Measurements from ENCODE around the gene ANKRD63.
A peak's percentile ranks its signal among the peaks of the same experiment; 100 is the strongest.

The ANKRD63 gene

DNA sequence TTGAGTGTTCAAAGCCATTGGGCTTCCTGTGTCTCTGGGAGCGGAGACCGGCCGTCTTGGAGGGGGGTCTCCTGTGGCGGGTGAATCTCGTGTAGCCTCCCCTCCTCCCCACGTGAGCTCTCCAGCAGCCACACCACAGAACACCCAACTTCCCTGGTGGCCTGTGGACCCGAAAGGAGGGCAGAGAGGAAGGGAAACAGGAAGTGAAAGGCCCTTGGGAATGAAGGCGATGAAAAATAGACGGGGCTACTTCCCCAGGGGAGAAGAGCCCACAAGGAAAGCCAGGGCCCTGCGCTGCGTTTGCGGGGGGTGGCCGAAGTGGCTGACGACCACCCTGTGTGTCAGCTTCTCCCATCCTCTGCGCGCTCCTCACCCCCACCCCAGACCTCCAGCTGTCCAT is 5.4 kb downstream of the ANKRD63 start:
- TF ChIP-seq, protein P1, sequence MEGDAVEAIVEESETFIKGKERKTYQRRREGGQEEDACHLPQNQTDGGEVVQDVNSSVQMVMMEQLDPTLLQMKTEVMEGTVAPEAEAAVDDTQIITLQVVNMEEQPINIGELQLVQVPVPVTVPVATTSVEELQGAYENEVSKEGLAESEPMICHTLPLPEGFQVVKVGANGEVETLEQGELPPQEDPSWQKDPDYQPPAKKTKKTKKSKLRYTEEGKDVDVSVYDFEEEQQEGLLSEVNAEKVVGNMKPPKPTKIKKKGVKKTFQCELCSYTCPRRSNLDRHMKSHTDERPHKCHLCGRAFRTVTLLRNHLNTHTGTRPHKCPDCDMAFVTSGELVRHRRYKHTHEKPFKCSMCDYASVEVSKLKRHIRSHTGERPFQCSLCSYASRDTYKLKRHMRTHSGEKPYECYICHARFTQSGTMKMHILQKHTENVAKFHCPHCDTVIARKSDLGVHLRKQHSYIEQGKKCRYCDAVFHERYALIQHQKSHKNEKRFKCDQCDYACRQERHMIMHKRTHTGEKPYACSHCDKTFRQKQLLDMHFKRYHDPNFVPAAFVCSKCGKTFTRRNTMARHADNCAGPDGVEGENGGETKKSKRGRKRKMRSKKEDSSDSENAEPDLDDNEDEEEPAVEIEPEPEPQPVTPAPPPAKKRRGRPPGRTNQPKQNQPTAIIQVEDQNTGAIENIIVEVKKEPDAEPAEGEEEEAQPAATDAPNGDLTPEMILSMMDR (IDR thresholded peaks at IDR 0.05; ENCODE audit: low read depth, low read length, poor library complexity, severe bottlenecking) = no peak
- no peak for TF ChIP-seq EZH2phosphoT487 (IDR thresholded peaks at IDR 0.05; ENCODE audit: borderline replicate concordance, low read length)
- Histone ChIP-seq H3K4me3 (ENCODE audit: low read length) (peak overlapping the region; percentile 36), H3K27ac (ENCODE audit: low read depth, low read length) (no peak overlapping the region), H3K27me3 (ENCODE audit: control insufficient read depth, low read length) (peaks cover 28% of the 10 kb centered on the region), H3K9me3 (ENCODE audit: control insufficient read depth, insufficient read depth, low read length) (no peaks in the 10 kb centered on the region), H3F3A (ENCODE audit: control insufficient read depth, insufficient read depth) (no peaks in the 10 kb centered on the region), H3K79me2 (ENCODE audit: control insufficient read depth, low read length) (no peaks in the 10 kb centered on the region), H3K4me2 (ENCODE audit: low read length) (peak overlapping the region; percentile 58), H4K20me1 (ENCODE audit: control insufficient read depth, insufficient read depth, low read depth, low read length) (no peaks in the 10 kb centered on the region), H3K36me3 (ENCODE audit: control insufficient read depth, low read length) (no peaks in the 10 kb centered on the region), H3K9me2 (replicated peaks; ENCODE audit: control insufficient read depth, low read length) (no peaks in the 10 kb centered on the region), H3K4me1 (ENCODE audit: control insufficient read depth, low read length) (peaks cover 30% of the 10 kb centered on the region)

DNA sequence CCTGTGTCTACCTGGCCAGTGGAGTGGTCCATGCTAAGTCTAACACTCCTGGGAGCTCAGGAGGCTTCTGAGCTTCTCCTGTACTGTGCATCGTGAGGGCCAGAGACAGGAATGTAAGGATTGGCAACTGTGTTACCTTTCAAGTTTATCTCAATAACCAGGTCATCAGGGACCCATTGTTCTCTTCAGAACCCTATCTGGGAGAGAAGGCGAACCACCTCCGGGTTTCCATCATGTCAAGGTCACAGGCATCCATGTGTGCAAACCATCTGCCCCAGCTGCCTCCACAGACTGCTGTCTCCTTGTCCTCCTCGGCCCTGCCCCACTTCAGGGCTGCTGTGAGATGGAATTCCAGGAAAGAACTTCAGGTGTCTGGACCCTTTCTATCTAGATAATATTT is 5.9 kb downstream of the ANKRD63 start:
- peak overlapping the region; percentile 36 for H3K4me3 ChIP-seq (ENCODE audit: low read length)
- no peaks in the 10 kb centered on the region for H3F3A ChIP-seq (ENCODE audit: control insufficient read depth, insufficient read depth)
- peak overlapping the region; percentile 58 for H3K4me2 ChIP-seq (ENCODE audit: low read length)
- H3K4me1 ChIP-seq (ENCODE audit: control insufficient read depth, low read length) = peaks cover 25% of the 10 kb centered on the region
- no peak overlapping the region for H3K27ac ChIP-seq (ENCODE audit: low read depth, low read length)
- no peaks in the 10 kb centered on the region for H4K20me1 ChIP-seq (ENCODE audit: control insufficient read depth, insufficient read depth, low read depth, low read length)
- H3K27me3 ChIP-seq (ENCODE audit: control insufficient read depth, low read length) = peaks cover 23% of the 10 kb centered on the region
- TF ChIP-seq, protein P1 (IDR thresholded peaks at IDR 0.05; ENCODE audit: low read depth, low read length, poor library complexity, severe bottlenecking) = no peak
- no peak for TF ChIP-seq EZH2phosphoT487 (IDR thresholded peaks at IDR 0.05; ENCODE audit: borderline replicate concordance, low read length)
- H3K9me3 ChIP-seq (ENCODE audit: control insufficient read depth, insufficient read depth, low read length) = no peaks in the 10 kb centered on the region
- H3K79me2 ChIP-seq (ENCODE audit: control insufficient read depth, low read length) = no peaks in the 10 kb centered on the region
- H3K9me2 ChIP-seq (replicated peaks; ENCODE audit: control insufficient read depth, low read length) = no peaks in the 10 kb centered on the region
- H3K36me3 ChIP-seq (ENCODE audit: control insufficient read depth, low read length) = no peaks in the 10 kb centered on the region

DNA sequence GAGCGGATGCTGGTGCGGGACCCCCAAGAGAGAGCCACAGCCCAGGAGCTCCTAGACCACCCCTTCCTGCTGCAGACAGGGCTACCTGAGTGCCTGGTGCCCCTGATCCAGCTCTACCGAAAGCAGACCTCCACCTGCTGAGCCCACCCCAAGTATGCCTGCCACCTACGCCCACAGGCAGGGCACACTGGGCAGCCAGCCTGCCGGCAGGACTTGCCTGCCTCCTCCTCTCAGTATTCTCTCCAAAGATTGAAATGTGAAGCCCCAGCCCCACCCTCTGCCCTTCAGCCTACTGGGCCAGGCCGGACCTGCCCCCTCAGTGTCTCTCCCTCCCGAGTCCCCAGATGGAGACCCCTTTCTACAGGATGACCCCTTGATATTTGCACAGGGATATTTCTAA is 6.9 kb downstream of the ANKRD63 start:
- Histone ChIP-seq H3K9me2 (replicated peaks; ENCODE audit: control insufficient read depth, low read length) (no peaks in the 10 kb centered on the region), H3K4me2 (ENCODE audit: low read length) (no peak overlapping the region), H3K9me3 (ENCODE audit: control insufficient read depth, insufficient read depth, low read length) (no peaks in the 10 kb centered on the region), H3K27me3 (ENCODE audit: control insufficient read depth, low read length) (peaks cover 23% of the 10 kb centered on the region), H3K4me3 (ENCODE audit: low read length) (no peak overlapping the region), H3K36me3 (ENCODE audit: control insufficient read depth, low read length) (no peaks in the 10 kb centered on the region), H3F3A (ENCODE audit: control insufficient read depth, insufficient read depth) (no peaks in the 10 kb centered on the region), H3K4me1 (ENCODE audit: control insufficient read depth, low read length) (peaks cover 25% of the 10 kb centered on the region), H3K79me2 (ENCODE audit: control insufficient read depth, low read length) (no peaks in the 10 kb centered on the region), H3K27ac (ENCODE audit: low read depth, low read length) (no peak overlapping the region), H4K20me1 (ENCODE audit: control insufficient read depth, insufficient read depth, low read depth, low read length) (no peaks in the 10 kb centered on the region)
- TF ChIP-seq, protein P1 (IDR thresholded peaks at IDR 0.05; ENCODE audit: low read depth, low read length, poor library complexity, severe bottlenecking) = no peak
- TF ChIP-seq EZH2phosphoT487 (IDR thresholded peaks at IDR 0.05; ENCODE audit: borderline replicate concordance, low read length) = no peak

DNA sequence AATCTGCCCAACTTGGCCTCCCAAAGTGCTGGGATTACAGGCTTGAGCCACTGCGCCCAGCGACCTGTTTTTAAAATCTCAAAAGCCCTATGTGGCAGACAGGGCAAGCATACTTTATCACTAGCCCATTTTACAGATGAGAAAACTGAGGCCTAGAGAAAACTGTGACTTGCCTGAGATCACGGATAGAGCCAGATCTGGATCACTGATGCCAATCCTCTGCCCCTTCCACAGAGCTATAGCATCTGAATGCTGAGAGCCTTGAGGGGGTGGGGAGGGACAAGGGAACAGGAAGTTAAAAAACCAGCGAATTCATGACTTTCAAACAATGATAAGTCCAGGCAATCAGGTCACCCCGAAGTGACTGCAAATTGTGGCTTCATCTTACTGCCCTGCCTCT is 7.3 kb downstream of the ANKRD63 start:
- Histone ChIP-seq H3K27me3 (ENCODE audit: control insufficient read depth, low read length) (peaks cover 24% of the 10 kb centered on the region), H3K4me3 (ENCODE audit: low read length) (no peak overlapping the region), H3K9me2 (replicated peaks; ENCODE audit: control insufficient read depth, low read length) (no peaks in the 10 kb centered on the region), H3F3A (ENCODE audit: control insufficient read depth, insufficient read depth) (no peaks in the 10 kb centered on the region), H3K4me1 (ENCODE audit: control insufficient read depth, low read length) (peaks cover 25% of the 10 kb centered on the region), H3K27ac (ENCODE audit: low read depth, low read length) (no peak overlapping the region), H4K20me1 (ENCODE audit: control insufficient read depth, insufficient read depth, low read depth, low read length) (no peaks in the 10 kb centered on the region), H3K9me3 (ENCODE audit: control insufficient read depth, insufficient read depth, low read length) (no peaks in the 10 kb centered on the region), H3K4me2 (ENCODE audit: low read length) (no peak overlapping the region), H3K79me2 (ENCODE audit: control insufficient read depth, low read length) (no peaks in the 10 kb centered on the region), H3K36me3 (ENCODE audit: control insufficient read depth, low read length) (no peaks in the 10 kb centered on the region)
- TF ChIP-seq, protein P1 (IDR thresholded peaks at IDR 0.05; ENCODE audit: low read depth, low read length, poor library complexity, severe bottlenecking) = no peak
- no peak for TF ChIP-seq EZH2phosphoT487 (IDR thresholded peaks at IDR 0.05; ENCODE audit: borderline replicate concordance, low read length)
